Ishikawa (cell line): Measurements from ENCODE around the gene MCM10.

ENCODE experiments used
- CEBPB ChIP-seq: IDR thresholded peaks from 2 replicates; pipeline ENCODE4 v1.6.1; 2012
- CREB1 ChIP-seq: IDR thresholded peaks from 2 replicates; pipeline ENCODE4 v1.6.1; 2012; ENCODE audit warnings: low read depth
- EGR1 ChIP-seq: IDR thresholded peaks from 2 replicates; pipeline ENCODE4 v1.6.1; 2012
- EP300 ChIP-seq: IDR thresholded peaks from 2 replicates; pipeline ENCODE4 v1.6.1; 2012; ENCODE audit warnings: borderline replicate concordance
- NFIC ChIP-seq: IDR thresholded peaks from 2 replicates; pipeline ENCODE4 v1.6.1; 2012
- RAD21 ChIP-seq: IDR thresholded peaks from 2 replicates; pipeline ENCODE4 v1.6.1; 2012; ENCODE audit warnings: low read depth
- REST ChIP-seq: IDR thresholded peaks from 2 replicates; pipeline ENCODE4 v1.6.1; 2012; ENCODE audit warnings: low read depth, mild to moderate bottlenecking
- TAF1 ChIP-seq: IDR thresholded peaks from 2 replicates; pipeline ENCODE4 v1.6.1; 2012; ENCODE audit warnings: low read depth, mild to moderate bottlenecking
- TEAD4 ChIP-seq: IDR thresholded peaks from 2 replicates; pipeline ENCODE4 v1.6.1; 2012
- USF1 ChIP-seq: IDR thresholded peaks from 2 replicates; pipeline ENCODE4 v1.6.1; 2012
- YY1 ChIP-seq: IDR thresholded peaks from 2 replicates; pipeline ENCODE4 v1.6.1; 2012; ENCODE audit warnings: low read depth
- ZBTB7A ChIP-seq: IDR thresholded peaks from 2 replicates; pipeline ENCODE4 v1.6.1; 2012; ENCODE audit warnings: low read depth
- TF ChIP-seq, protein P1 (sequence below): IDR thresholded peaks from 2 replicates; pipeline ENCODE4 v1.6.1; 2012

- TF ChIP-seq REST (no peak), CEBPB (no peak), EP300 (no peak), RAD21 (no peak), TAF1 (no peak), ZBTB7A (no peak), CREB1 (no peak), USF1 (no peak), YY1 (no peak), EGR1 (no peak), NFIC (no peak), TEAD4 (no peak)
- TF ChIP-seq, protein P1, sequence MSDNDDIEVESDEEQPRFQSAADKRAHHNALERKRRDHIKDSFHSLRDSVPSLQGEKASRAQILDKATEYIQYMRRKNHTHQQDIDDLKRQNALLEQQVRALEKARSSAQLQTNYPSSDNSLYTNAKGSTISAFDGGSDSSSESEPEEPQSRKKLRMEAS, result no peak
Measured at GRCh38 chr10:13121500-13121854, 39.9 kb upstream of the MCM10 start.
